PC-9 (cell line): ENCODE results near the gene SRXN1.

Experiments
- EZH2 ChIP-seq: fragments of 200-600 bp; sonication (generic); IDR thresholded peaks from 2 replicates; pipeline ENCODE4 v1.8.0; 2017; ENCODE audit warnings: antibody characterized with exemption, low read depth
- TF ChIP-seq, protein P1 (sequence below): fragments of 200-600 bp; sonication (generic); conservative IDR thresholded peaks from 2 replicates; pipeline ENCODE4 v1.6.1; 2017; ENCODE audit warnings: mixed run types, antibody characterized with exemption, mild to moderate bottlenecking, moderate library complexity

DNA sequence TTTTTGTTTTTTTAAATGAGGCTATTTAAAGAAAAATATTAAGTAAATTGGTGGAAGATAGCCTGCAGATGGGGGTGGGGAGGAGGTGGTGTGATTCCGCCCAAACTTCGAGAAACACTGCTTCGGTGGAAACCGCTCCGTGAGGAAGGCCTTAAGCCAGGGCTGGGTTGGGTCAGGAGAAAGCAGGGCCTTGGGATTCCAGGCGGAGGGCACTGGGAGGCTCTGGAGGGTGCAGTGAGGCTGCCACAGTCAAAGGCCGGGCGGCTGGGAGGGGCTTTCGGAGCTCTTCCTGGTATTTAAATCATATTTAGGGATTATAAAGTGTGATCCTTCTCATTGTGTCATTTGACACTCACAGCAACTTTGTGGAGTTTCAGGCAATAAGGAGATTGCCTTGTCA, 44.8 kb upstream of the SRXN1 start:
- TF ChIP-seq, protein P1, sequence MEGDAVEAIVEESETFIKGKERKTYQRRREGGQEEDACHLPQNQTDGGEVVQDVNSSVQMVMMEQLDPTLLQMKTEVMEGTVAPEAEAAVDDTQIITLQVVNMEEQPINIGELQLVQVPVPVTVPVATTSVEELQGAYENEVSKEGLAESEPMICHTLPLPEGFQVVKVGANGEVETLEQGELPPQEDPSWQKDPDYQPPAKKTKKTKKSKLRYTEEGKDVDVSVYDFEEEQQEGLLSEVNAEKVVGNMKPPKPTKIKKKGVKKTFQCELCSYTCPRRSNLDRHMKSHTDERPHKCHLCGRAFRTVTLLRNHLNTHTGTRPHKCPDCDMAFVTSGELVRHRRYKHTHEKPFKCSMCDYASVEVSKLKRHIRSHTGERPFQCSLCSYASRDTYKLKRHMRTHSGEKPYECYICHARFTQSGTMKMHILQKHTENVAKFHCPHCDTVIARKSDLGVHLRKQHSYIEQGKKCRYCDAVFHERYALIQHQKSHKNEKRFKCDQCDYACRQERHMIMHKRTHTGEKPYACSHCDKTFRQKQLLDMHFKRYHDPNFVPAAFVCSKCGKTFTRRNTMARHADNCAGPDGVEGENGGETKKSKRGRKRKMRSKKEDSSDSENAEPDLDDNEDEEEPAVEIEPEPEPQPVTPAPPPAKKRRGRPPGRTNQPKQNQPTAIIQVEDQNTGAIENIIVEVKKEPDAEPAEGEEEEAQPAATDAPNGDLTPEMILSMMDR: no peak
- TF ChIP-seq EZH2: no peak
